ENCODE measurements around the gene PTPMT1.
A peak's percentile ranks its signal among the peaks of the same experiment; 100 is the strongest.
"Not testable (repeated sequence)": the region's sequence is repeated elsewhere in the genome, so short reads cannot be mapped to it uniquely, and the experiment has no call there.

The PTPMT1 gene

DNA sequence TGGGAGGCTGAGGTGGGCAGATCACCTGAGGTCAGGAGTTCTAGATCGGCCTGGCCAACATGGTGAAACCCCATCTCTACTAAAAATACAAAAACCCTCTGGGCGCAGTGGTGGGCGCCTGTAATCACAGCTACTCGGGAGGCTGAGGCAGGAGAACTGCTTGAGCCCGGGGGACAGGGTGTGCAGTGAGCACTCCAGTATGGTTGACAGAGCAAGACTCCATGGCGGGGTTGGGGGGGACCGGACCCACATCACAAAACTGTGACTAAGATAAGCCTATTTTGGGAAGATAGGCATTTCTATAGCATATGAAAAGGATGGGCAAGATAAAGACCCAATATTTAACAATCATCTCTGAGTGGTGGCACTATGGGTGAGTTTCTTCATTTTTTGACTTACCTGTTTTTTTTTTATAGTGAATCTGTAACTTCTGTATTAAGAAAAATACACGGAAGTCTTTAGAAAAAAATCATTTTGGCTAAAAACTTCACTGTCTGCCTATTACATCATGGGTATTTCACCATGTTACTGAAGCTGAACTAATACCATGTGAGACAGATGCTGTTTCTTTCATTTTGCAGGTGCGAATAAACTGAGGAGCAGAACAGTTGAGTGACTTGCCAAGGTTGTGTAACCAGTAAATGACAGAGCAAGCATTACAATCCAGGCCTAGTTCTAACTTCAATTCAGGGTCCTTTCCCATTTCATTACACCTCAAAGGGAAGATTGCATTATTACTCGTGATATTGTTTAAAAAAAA lies 14.9 kb upstream of the PTPMT1 start:
- no peak for DNase-seq

GRCh38 chr11:47551086-47551485 lies 14.3 kb upstream of the PTPMT1 start:
- DNase-seq = no peak

GRCh38 chr11:47552056-47552565 lies 13.3 kb upstream of the PTPMT1 start:
- DNase-seq = peak; percentile 45

DNA sequence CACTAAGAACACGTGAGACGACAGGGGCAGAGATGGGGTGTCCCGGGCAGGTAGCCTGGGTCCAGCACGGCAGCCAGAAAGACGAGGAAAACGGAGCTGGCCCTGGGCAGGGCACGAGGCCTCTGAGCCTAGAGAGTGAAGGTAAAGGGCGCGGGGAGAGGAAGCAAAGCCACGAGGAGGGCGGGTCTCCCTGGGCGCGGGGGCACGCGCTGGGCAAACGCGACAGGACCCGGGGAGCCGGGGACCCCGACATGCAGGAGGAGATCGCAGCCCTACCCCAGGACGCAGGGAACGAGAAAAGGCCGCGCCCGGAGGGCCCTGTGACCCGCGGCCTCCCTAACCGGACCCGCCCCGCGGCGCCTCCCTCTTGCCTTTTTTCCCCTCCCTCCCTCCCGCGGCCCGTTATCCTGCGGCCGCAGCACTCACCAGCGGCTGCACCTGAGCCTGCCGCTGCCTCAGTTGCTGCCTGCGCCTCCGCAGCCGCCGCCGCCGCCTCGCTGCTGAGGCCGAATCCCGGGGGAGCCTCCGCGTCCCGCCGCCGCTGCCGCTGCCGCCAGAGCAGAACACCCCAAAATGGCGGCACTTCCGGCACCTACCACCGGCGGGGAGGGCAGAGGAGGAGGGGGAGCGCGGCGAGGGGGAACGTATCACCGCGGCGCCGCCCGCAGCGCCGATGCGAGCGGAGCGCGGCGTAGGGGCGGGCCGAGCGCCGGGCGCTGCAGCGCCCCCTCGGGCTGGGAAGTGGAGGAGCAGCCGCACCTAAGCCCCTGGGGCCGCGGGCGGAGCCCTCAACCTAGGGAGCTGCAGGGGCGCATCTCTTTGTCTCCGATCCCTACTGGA lies 12.6 kb upstream of the PTPMT1 start, which contains the start of gene CELF1:
Gene CELF1 (minus strand): TSS at position 567 of the 840 bp plus-strand sequence. CDS start 53,609 bp downstream, outside the sequence.
- DNase-seq = peak; percentile 94

- no peak for DNase-seq
Observed at GRCh38 chr11:47553406-47553743, 12.0 kb upstream of the PTPMT1 start.

GRCh38 chr11:47557004-47557403 lies 8.4 kb upstream of the PTPMT1 start:
- DNase-seq = not testable (repeated sequence)

- no peak for DNase-seq
Observed at GRCh38 chr11:47558695-47559094, 6.7 kb upstream of the PTPMT1 start.

DNA sequence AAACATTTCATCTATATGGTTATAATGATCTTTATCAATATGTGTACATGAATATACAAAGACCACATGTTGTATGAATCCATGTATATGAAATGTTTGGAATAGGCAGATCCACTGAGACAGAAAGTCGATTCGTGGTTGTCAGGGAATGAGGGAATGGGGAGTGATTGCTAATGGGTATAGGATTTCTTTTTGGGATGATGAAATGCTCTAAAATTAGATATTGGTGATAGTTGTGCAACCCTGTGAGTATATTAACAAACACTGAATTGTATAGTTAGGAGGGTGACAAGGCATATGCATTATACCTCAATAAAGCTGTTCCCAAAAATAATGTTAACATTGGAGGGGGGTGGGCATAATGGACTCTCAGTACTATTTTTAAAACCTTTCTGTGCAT lies 5.0 kb upstream of the PTPMT1 start:
- no peak for DNase-seq

DNA sequence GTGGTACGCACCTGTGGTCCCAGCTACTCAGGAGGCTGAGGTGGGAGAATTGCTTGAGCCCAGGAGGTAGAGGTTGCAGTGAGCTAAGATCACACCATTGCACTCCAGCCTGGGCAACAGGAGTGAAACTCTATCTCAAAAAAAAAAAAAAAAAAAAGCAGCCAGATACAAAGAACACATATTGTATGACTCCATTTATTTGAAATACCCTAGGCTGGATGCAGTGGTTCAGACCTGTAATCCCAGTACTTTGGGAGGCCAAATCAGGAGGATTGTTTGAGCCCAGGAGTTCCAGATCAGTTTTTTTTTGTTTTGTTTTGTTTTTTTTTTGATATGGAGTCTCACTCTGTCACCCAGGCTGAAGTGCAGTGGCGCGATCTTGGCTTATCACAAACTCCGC lies 3.0 kb upstream of the PTPMT1 start:
- DNase-seq = not testable (repeated sequence)

DNA sequence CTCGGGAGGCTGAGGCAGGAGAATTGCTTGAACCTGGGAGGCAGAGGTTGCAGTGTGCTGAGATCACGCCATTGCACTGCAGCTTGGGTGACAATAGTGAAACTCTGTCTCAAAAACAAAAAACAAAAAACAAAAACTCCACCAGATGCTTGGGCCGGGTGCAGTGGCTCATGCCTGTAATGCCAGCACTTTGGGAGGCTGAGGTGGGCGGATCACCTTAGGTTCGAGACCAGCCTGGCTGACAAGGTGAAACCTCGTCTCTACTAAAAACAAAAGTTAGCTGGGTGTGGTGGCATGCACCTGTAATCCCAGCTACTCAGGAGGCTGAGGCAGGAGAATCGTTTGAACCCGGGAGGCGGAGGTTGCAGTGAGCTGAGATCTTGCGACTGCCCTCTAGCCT lies 1.0 kb upstream of the PTPMT1 start:
- not testable (repeated sequence) for DNase-seq

GRCh38 chr11:47564933-47565339 lies 463 bp upstream of the PTPMT1 start:
- no peak for DNase-seq

DNA sequence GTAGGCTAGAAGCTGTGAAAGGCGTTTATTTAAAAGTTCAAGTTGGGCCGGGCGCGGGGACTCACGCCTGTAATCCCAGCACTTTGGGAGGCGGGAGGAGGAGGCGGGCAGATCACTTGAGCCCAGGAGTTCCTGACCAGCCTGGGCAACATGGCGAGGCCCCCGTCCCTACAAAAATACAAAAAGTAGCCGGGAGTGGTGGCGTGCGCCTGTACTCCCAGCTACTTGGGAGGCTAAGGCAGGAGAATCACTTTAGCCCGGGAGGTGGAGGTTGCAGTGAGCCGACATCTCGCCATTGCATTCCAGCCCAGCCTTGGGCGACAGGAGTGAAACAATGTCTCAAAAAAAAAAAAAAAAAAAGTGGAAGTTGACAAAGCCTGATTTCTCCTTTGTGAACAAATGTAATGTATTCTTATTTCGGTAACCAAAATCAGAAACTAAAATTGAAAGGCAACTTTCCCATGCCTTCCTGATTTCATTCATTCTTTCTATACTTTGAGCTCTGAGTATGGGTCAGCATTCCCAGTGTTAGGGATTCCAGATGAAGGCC lies 825 bp downstream of the PTPMT1 start:
- no peak for DNase-seq

DNA sequence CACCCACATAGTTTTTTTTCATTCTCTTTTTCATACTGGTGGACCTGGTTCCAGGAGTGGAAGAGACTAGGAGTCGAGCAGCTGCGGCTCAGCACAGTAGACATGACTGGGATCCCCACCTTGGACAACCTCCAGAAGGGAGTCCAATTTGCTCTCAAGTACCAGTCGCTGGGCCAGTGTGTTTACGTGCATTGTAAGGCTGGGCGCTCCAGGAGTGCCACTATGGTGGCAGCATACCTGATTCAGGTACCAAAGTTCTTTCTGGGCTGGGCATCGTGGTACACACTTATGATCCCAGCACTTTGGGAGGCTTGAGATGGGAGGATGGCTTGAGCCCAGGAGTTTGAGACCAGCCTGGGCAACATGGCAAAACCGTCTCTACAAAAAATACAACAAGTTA lies 4.2 kb downstream of the PTPMT1 start:
- no peak for DNase-seq

DNA sequence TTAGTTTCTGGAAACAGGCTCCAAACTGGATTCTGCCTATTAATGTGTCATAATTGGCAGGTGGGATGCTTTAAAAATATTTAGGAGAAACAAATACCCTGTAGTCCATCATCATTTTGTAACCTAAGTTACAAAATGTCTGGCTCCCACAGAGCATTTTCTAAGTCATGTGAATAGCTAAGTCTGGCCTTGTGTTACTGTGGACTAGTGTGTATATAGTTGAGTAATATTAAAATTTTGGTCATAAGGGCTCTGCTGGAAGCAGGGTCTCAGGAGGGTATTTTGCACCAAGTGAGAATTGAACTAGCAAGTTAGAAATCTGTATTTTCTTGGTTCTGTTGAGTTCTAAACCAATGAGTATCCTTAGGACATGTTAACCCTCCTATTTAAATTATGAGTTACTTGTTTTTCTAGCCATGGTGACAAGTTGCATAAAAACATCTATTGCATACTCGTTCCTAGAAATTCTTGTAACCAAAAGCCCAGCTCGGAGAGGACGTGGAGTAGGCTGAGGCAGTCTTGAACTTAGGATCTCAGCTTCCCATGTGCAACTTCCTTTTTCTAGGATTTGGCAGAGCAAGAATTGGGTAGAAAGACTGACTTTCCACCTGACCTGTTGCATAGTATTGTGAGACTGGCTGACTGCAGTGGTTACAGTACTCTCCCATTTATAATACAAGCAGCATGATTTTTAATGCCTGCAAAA lies 5.4 kb downstream of the PTPMT1 start:
- DNase-seq = no peak

DNA sequence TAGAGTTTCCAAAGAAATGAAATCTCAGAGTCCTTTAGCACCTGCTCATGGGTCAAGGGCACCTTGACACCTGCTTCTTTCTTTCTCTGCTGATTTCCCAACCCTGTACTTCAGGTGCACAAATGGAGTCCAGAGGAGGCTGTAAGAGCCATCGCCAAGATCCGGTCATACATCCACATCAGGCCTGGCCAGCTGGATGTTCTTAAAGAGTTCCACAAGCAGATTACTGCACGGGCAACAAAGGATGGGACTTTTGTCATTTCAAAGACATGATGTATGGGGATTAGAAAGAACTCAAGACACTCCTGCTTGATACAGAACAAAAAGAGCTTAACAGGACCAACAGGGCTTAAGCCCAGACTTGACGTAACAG lies 5.9 kb downstream of the PTPMT1 start:
- no peak for DNase-seq

- DNase-seq = no peak
Observed at GRCh38 chr11:47571895-47572294, 6.5 kb downstream of the PTPMT1 start.

- DNase-seq = no peak
Observed at GRCh38 chr11:47572715-47573255, 7.4 kb downstream of the PTPMT1 start.

DNA sequence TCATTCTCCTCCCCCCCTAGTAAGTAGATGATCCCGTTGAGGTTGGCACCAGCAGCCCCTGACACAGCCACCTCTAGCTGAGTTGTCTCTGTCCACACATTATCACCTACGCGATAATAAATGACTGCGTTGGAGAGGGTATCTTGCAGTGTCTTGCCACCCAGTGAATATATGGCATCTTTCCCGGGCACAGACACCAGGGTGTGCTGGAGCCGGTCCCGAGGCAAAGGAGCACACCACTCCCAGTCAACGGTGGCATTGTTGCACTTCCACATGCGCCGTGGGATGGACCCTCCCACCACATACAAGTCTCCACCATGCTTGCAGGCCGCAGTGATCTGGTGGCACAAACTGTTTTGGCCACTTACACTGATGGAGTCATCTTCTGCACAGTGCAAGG lies 7.9 kb downstream of the PTPMT1 start:
- no peak for DNase-seq

DNA sequence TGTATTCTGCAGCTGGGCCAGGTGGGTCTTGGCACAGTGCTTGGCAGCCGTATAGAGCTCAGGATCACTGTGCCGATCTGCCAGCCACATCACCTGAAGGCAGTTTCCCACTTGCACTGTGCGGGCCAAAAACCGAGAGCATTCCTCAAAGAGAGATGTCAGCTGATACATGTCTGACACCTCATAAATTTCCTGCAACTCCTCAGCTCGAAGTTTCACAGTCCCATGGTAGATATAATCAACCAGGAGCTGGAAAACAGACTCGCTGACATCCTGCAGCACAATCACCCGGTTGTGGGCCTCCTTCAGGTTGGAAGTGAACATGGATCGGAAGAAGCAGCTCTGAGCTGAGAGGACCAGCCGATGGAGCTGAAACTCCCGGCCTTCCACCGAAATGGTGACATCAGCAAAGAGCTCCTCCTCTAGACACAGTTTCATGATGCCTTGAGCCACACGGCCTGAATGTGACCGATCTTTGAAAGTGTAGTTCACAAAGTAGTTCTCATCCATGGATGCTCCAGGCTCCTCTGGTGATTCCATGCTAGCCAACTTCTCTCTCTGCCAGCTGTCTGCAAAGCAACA lies 12.2 kb downstream of the PTPMT1 start:
- DNase-seq = no peak

DNA sequence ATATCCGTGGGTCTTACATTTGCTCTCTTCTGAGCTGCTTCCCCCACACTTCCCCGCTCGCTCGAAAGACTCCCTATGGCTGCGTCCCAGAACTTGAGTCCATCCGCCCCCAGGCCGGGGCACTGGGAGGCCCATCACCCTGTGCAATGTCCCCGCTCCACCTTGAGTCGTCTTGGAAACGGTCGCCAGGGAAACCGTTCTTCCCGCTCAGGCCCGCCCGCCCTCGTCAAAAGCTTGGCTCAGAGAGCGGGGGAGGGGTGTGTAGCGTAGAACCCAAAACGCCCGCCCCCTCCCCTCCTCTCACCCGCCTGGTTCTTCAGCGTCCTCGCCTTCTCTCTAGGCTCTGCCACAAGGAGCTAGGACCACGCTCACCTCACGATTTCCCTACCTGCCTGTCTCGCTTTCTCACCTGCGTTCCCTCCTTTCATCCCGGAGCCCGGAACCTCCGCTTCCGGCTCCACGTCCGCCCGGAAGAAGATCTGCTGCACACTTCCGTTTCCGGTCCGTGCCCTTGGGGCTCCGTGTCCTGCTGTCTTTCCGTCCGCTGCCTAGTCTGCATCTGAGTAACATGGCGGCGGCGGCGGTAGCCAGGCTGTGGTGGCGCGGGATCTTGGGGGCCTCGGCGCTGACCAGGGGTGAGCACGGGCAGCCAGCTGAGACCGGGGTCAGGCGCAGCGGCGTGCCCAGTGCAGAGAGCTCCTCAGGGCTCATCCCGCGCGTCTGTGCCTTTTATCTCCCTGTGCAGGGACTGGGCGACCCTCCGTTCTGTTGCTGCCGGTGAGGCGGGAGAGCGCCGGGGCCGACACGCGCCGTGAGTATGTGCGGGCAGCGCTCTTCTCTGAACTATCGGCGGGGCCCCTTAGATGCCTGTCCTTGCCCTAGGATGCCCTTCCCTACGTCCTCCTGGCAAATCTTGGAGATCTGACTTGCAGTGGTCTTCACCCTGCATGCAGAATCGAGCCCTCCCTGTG lies 13.4 kb downstream of the PTPMT1 start, which contains the start of the genes KBTBD4 and NDUFS3:
Gene KBTBD4 (minus strand): TSS at position 447 of the 971 bp plus-strand sequence. CDS start 19 bp downstream, at position 428.
Gene NDUFS3 (plus strand): TSS at position 551 of the 971 bp plus-strand sequence. CDS start 18 bp downstream, at position 569.
- peak; percentile 93 for DNase-seq

DNA sequence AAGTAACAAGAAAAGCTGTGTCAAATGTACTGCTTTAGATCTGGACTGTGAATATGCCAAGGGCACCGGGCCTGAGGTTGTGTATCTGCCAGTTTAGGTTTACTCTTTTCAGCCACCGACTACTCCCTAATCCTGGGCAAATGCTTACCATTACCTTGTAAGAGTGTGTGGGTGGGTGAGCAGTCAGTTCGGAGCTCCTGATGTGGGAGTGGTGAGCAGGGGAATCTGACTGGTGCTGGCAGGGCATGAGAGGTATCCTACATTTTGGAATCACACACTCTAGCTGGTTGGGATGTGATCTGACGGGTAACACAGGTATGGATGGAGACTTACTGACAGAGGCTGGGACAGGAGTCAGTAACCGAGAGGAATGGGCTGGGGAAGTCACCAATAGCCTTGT lies 18.4 kb downstream of the PTPMT1 start:
- DNase-seq = no peak
